HUES64 (cell line): ENCODE data around the gene DNAJC3.
"Not testable (repeated sequence)": the region's sequence is repeated elsewhere in the genome, so short reads cannot be mapped to it uniquely, and the experiment has no call there.

Source experiments
- H3K27ac ChIP-seq: 2 replicates; pipeline ENCODE4 v1.7.0; 2013; ENCODE audit warnings: low read depth, low read length, inconsistent platforms
- H3K27me3 ChIP-seq: 2 replicates; pipeline ENCODE4 v1.6.1; 2013; ENCODE audit warnings: mild to moderate bottlenecking, low read length; ENCODE audit not compliant: insufficient read depth
- H3K36me3 ChIP-seq: 2 replicates; pipeline ENCODE4 v1.6.1; 2013; ENCODE audit warnings: mild to moderate bottlenecking, low read length; ENCODE audit not compliant: insufficient read depth
- H3K4me1 ChIP-seq: 2 replicates; pipeline ENCODE4 v1.6.1; 2013; ENCODE audit warnings: mild to moderate bottlenecking, low read length, moderate library complexity; ENCODE audit not compliant: insufficient read depth
- H3K4me3 ChIP-seq: 2 replicates; pipeline ENCODE4 v1.5.1; 2013; ENCODE audit warnings: mild to moderate bottlenecking, low read length, moderate library complexity
- H3K9ac ChIP-seq: 2 replicates; pipeline ENCODE4 v1.6.1; 2013; ENCODE audit warnings: mild to moderate bottlenecking, low read depth, low read length
- H3K9me3 ChIP-seq: 2 replicates; pipeline ENCODE4 v1.6.1; 2013; ENCODE audit warnings: low read depth, low read length; ENCODE audit not compliant: insufficient read depth
- WGBS: fragments of 150-250, 120-280 bp; methylation state at CpG from one replicate; pipeline ENCODE4 v1.1.7; 2013; ENCODE audit warnings: missing lambda C conversion rate; 5-methylcytosine and 5-hydroxymethylcytosine counted together

DNAJC3 gene

DNA sequence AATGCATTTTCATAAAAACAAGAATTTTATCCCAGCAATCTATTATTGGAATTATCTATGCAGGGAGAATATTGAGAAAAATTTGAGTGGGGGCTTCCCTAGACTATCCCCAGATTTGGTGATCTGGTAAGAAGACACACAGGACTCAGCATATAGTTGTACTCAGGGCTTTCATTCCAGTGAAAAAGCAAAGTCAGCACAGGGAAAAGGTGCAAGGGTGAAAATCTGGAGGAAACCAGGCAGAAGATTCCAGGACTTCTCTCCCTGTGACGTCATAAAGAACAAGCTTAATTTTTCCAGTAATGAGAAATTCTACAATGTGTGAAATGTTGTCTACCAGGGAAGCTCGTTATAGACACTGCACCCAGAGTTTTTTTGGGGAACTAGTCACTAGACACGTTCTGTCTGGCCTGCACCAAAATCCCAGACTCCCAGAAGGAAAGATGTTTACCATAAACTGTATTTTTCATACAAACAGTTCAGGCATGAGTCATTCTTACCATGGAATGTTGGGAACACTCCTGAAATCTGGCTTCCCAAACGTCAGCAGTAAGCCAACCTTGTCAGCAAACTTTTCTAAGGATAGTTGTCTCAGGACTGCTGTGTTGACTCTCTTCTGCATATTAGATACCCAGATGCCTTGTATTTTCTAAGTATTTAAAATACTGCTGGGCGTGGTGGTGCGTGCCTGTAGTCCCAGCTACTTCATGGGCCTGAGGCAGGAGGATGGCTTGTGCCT lies 107.4 kb downstream of the DNAJC3 start:
- Histone ChIP-seq H3K36me3 (peaks cover 15% of the 10 kb centered on the region; the same call in 1 of the 2 replicates), H3K9me3 (no peaks in the 10 kb centered on the region), H3K27ac (no peak overlapping the region), H3K27me3 (no peaks in the 10 kb centered on the region), H3K4me1 (no peaks in the 10 kb centered on the region), H3K4me3 (no peak overlapping the region), H3K9ac (no peak overlapping the region)
- 90% methylated on average over 6 of the region's 6 CpGs for WGBS

DNA sequence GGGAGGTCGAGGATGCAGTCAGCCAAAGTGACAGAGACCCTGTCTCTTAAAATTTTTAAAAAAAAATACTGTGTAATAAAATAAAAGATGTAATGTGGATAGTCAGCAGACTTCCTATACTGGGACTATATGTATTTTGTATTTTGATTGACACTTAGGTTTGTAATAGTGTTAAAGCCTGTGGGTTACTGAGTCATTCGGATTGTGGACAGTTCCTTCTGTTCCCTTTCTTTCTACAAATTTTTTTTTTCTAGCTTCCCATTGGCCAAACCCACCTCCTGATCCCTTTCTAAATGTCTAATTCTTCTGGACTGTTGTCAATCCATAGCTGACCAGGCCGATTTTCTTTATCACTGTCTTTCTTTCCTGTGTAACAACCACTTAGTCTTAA lies 108.0 kb downstream of the DNAJC3 start:
- Histone ChIP-seq H3K27ac (no peak overlapping the region), H3K9ac (no peak overlapping the region)
- WGBS = 94% methylated on average over 3 of the region's 3 CpGs

DNA sequence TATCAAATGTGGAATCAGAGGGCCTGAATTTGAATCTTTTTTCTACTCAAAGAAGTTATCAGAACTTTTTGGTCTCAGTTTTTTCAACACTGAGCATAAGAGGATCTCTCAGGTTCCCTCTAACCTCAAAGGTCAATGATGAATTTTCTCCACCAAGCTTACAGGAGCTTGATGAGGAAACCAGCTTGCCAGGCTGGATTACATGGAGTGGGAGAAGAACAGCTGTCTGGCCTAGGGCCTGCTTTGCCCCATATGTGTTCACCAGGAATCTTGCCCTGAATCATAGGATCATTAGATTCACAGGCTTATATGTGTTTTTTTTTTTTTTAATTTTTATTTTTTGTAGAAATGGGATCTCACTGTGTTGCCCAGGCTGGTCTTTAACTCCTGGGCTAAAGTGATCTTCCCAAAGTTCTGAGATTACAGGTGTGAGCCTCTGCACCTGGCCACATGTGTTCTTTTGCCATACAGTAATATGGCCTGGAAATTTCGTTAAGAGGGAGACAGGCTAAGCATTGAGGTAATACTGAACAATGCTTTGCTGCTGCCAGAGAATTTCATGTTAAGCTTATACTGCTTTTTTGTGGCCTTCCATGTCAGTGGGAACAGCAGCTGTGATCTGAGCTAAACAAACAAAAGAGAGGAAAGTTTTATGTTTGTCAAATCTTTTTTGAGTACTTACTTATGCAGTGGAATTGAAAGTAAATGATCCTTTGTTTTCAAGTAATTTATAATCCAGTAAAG lies 110.6 kb downstream of the DNAJC3 start:
- Histone ChIP-seq H3K4me1 (no peaks in the 10 kb centered on the region), H3K27me3 (no peaks in the 10 kb centered on the region), H3K4me3 (no peak overlapping the region), H3K36me3 (peaks cover 31% of the 10 kb centered on the region), H3K9ac (no peak overlapping the region), H3K27ac (no peak overlapping the region), H3K9me3 (no peaks in the 10 kb centered on the region)
- WGBS = 82% methylated on average over 1 of the region's 1 CpG

More for the DNA sequence above, 108.0 kb downstream of the DNAJC3 start:
- Histone ChIP-seq H3K27me3 (no peaks in the 10 kb centered on the region), H3K9me3 (no peaks in the 10 kb centered on the region), H3K36me3 (peaks cover 15% of the 10 kb centered on the region; the same call in 1 of the 2 replicates), H3K4me3 (no peak overlapping the region), H3K4me1 (no peaks in the 10 kb centered on the region)

DNA sequence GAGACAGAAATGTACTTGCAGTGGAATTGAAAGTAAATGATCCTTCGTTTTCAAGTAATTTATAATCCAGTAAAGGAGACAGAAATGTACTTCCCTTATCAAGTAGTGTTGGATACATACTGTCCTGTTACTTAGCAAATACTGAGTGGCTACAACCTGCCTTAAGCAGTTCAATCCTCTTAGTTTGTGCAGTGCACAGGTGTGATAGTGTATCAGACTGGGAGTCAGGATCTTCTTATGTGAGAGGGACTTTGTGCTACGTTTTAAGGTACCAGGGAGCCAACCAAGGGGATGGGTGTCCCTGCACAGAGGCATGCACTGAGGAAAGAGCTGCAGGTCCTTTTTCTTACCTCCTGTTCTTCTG lies 111.1 kb downstream of the DNAJC3 start:
- Histone ChIP-seq H3K27me3 (no peaks in the 10 kb centered on the region), H3K9me3 (no peaks in the 10 kb centered on the region), H3K4me3 (no peak overlapping the region), H3K9ac (no peak overlapping the region), H3K36me3 (peaks cover 36% of the 10 kb centered on the region), H3K27ac (no peak overlapping the region), H3K4me1 (no peaks in the 10 kb centered on the region)
- WGBS = 95% methylated on average over 2 of the region's 2 CpGs

DNA sequence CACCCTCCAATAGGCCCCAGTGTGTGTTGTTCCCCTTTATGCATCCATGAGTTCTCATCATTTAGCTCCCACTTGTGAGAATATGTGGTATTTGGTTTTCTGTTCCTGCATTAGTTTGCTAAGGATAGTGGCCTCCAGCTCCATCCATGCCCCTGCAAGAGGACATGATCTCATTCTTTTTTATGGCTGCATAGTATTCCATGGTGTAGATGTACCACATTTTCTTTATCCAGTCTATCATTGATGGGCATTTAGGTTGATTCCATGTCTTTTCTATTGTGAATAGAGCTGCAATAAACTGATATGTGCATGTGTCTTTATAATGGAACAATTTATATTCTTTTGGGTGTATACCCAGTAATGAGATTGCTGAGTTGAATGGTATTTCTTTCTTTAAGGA lies 112.4 kb downstream of the DNAJC3 start:
- H3K27me3 ChIP-seq, H3K27ac ChIP-seq, H3K9me3 ChIP-seq, H3K9ac ChIP-seq, H3K4me3 ChIP-seq, H3K4me1 ChIP-seq: not testable (repeated sequence)
- H3K36me3 ChIP-seq = peaks cover 40% of the 10 kb centered on the region

DNA sequence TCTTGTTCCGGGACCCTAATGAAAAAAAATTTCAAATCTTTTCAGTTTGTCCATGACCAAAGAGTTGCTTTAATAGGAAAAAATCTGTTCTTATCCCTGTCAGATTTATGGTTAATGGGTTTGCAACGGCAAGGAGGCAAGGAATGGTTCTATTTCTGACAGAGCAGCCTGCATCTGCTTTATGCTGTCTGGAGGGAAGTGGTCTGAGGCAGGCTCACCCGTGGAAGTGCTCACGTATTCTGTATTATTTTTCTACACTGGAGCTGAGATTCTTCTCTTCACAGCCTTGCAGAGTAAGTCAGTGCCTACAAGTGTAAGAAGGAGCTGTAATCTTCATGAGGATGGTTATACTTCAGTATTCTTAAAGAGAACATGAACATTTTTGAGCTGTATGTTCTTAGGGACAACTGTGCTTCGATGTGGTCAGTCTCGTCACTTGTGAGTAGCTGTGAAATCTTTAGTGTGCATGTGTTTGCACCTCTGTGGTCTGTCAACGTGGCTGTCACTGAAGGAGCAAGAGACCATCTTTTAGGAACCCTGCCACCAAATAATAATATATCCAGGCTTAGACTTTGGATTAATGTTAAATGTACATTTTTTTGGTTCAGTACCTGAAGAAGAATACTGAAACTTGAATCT lies 114.3 kb downstream of the DNAJC3 start:
- Histone ChIP-seq H3K4me3 (no peak overlapping the region), H3K36me3 (peaks cover 41% of the 10 kb centered on the region), H3K4me1 (no peaks in the 10 kb centered on the region), H3K9ac (no peak overlapping the region), H3K27me3 (no peaks in the 10 kb centered on the region), H3K27ac (no peak overlapping the region), H3K9me3 (no peaks in the 10 kb centered on the region)
- 98% methylated on average over 6 of the region's 7 CpGs for WGBS

DNA sequence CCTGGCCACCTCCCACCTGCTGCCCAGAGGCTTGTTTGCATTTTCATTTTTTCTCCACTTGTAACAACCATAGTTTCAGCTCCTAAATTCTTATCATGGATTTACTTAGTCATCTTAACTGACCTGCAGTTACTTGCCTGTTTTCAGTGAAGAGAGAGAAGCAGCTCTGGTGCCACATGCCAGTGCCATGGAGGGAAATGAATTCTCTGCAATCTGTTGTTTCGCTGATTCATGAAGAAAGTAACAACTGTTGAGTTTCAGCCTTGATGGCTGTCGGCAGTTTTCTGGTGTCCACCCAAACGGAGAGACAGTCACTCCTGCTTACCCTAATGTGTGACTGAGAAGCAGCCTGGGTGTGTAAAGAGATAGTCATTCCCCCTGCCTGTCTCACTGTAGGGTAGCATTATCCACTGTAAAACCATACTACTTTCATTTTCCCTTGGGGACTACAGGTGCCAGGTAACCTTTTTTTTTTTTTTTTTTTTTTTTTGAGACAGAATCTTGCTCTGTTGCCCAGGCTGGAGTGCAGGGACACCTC lies 116.1 kb downstream of the DNAJC3 start:
- Histone ChIP-seq H3K36me3 (peaks cover 31% of the 10 kb centered on the region), H3K27me3 (no peaks in the 10 kb centered on the region), H3K27ac (no peak overlapping the region), H3K9me3 (no peaks in the 10 kb centered on the region), H3K4me1 (no peaks in the 10 kb centered on the region), H3K9ac (no peak overlapping the region), H3K4me3 (no peak overlapping the region)
- WGBS = 92% methylated on average over 3 of the region's 3 CpGs

DNA sequence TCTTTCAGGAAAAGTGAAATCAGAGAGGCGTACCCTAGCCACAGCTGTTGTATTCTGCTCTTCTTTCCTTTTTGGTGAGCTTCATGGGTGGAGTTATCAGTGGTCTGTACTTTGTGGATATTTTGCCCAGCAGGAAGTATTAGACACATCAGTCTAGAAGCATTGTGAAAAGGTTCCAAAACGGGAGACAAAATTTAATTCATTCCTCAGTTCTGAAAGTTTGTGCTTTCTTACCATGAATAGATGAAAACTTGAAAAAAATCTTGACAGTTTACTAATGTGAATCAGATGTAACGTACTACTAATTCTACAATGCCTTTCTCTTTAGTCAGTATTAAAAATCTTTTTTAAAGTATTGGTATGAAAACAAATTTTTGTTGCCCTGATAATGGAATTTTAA lies 116.8 kb downstream of the DNAJC3 start:
- H3K9ac ChIP-seq = no peak overlapping the region
- H3K4me1 ChIP-seq = no peaks in the 10 kb centered on the region
- H3K27me3 ChIP-seq = no peaks in the 10 kb centered on the region
- no peak overlapping the region for H3K4me3 ChIP-seq
- H3K9me3 ChIP-seq = no peaks in the 10 kb centered on the region
- WGBS = 89% methylated on average over 2 of the region's 3 CpGs
- H3K36me3 ChIP-seq = peaks cover 27% of the 10 kb centered on the region
- H3K27ac ChIP-seq = no peak overlapping the region

DNA sequence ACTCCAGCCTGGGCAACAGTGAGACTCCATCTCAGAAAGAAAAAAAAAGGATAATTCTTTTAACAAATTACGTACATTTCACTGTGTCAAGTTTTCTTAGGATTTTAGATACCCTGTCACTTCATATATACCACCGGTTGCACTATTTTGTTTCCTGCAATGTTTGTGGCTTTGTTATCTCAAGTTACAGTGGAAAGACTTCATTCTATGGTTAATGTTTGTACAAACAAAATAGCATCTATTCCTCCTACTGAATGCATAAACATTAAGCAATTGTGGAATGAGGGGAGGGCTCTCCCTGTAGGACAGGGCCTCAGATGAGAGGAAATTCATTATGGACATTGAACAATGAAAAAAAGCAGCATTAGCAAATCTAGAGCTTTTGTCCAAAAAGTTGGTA lies 120.1 kb downstream of the DNAJC3 start:
- H3K9me3 ChIP-seq = no peaks in the 10 kb centered on the region
- no peak overlapping the region for H3K27ac ChIP-seq
- H3K4me3 ChIP-seq = no peak overlapping the region
- no CpG with 5 or more reads among the region's 2 CpGs for WGBS
- H3K4me1 ChIP-seq = no peaks in the 10 kb centered on the region
- peaks cover 16% of the 10 kb centered on the region for H3K36me3 ChIP-seq
- H3K9ac ChIP-seq = no peak overlapping the region
- no peaks in the 10 kb centered on the region for H3K27me3 ChIP-seq

DNA sequence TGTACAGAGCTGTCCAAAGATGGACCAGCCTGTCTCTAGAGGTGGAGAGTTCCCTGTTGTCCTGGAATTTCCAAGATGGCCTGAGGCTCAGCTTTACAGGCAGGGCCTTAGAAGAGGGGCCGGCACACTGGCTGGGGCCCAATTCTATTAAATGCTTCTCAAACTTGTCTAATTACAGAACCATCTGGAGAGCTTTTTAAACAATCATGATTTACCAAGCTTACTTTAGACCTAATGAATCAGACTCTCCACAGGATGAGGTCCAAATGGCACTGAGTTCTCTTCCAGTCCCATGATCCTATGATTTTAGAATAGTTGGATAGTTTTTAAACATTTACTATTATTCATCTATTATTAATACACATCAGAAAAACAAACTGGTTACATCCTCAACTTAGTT lies 123.5 kb downstream of the DNAJC3 start:
- Histone ChIP-seq H3K4me3 (no peak overlapping the region), H3K27me3 (no peaks in the 10 kb centered on the region), H3K27ac (no peak overlapping the region), H3K9ac (no peak overlapping the region), H3K4me1 (no peaks in the 10 kb centered on the region), H3K9me3 (no peaks in the 10 kb centered on the region), H3K36me3 (no peaks in the 10 kb centered on the region)
- 96% methylated on average over 1 of the region's 1 CpG for WGBS

DNA sequence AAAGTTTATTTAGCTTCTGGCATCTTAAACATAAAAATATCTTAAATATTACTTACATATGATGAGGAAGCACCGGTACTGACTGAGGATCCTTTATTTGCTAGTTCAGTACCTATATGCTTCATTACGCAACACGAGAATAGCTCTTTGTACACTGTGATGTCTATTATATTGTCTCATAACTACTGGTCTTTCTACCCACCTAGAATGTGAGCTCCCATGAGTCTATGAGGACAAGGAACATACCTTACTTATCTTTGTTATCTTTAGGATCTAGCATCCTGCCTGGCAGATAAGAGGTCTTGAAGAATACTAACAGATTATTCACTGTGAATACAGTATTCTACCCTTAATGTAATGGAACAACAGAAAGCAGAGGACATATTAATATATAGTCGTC lies 124.9 kb downstream of the DNAJC3 start:
- no peaks in the 10 kb centered on the region for H3K36me3 ChIP-seq
- H3K27ac ChIP-seq = no peak overlapping the region
- no peaks in the 10 kb centered on the region for H3K4me1 ChIP-seq
- peaks cover 4% of the 10 kb centered on the region; the same call in 1 of the 2 replicates for H3K9me3 ChIP-seq
- H3K9ac ChIP-seq = no peak overlapping the region
- WGBS = 98% methylated on average over 4 of the region's 4 CpGs
- H3K4me3 ChIP-seq = no peak overlapping the region
- H3K27me3 ChIP-seq = no peaks in the 10 kb centered on the region
